HG03442 (cell line): ENCODE measurements around the gene EFHC1.
"Not testable (repeated sequence)": the region's sequence is repeated elsewhere in the genome, so short reads cannot be mapped to it uniquely, and the experiment has no call there.

Experiments
- ATAC-seq: cut with Tn5 transposase; IDR thresholded peaks from one replicate; pipeline ENCODE4 v1.9.1; 2021; ENCODE audit warnings: mild to moderate bottlenecking, moderate library complexity; ENCODE audit not compliant: unreplicated experiment

The EFHC1 gene

GRCh38 chr6:52435345-52435744, 15.2 kb downstream of the EFHC1 start:
- no peak for ATAC-seq

- ATAC-seq = no peak
These were observed 18.8 kb downstream of the EFHC1 start for GRCh38 chr6:52438926-52439325.

GRCh38 chr6:52454556-52454955, 34.4 kb downstream of the EFHC1 start:
- ATAC-seq = no peak

- no peak for ATAC-seq
These were observed 37.0 kb downstream of the EFHC1 start for GRCh38 chr6:52457096-52457495.

- not testable (repeated sequence) for ATAC-seq
These were observed 41.1 kb downstream of the EFHC1 start for GRCh38 chr6:52461194-52461593.

GRCh38 chr6:52474173-52474572, 54.0 kb downstream of the EFHC1 start:
- no peak for ATAC-seq

- ATAC-seq = no peak
These were observed 55.2 kb downstream of the EFHC1 start for GRCh38 chr6:52475307-52475706.

- ATAC-seq = no peak
These were observed 62.9 kb downstream of the EFHC1 start for GRCh38 chr6:52482903-52483670.

- ATAC-seq = no peak
These were observed 63.5 kb downstream of the EFHC1 start for GRCh38 chr6:52483671-52484003.

GRCh38 chr6:52489881-52490280, 69.7 kb downstream of the EFHC1 start:
- no peak for ATAC-seq

- peak; percentile 58 for ATAC-seq
These were observed 71.3 kb downstream of the EFHC1 start for GRCh38 chr6:52491203-52492069.

GRCh38 chr6:52493669-52494068, 73.5 kb downstream of the EFHC1 start:
- no peak for ATAC-seq

- no peak for ATAC-seq
These were observed 74.3 kb downstream of the EFHC1 start for GRCh38 chr6:52494298-52495072.

GRCh38 chr6:52495922-52496321, 75.8 kb downstream of the EFHC1 start:
- no peak for ATAC-seq

GRCh38 chr6:52496631-52497030, 76.5 kb downstream of the EFHC1 start:
- no peak for ATAC-seq

- peak; percentile 83 for ATAC-seq
These were observed 77.7 kb downstream of the EFHC1 start for GRCh38 chr6:52497652-52498408.

- peak; percentile 49 for ATAC-seq
These were observed 78.4 kb downstream of the EFHC1 start for GRCh38 chr6:52498538-52499017.

- ATAC-seq = no peak
These were observed 78.9 kb downstream of the EFHC1 start for GRCh38 chr6:52499026-52499425.

GRCh38 chr6:52499681-52500236, 79.6 kb downstream of the EFHC1 start:
- ATAC-seq = no peak
